Fibroblast of pulmonary artery (primary cell): ENCODE data around the gene THSD7B.

Source experiments
- DNase-seq: peaks from one replicate; pipeline ENCODE4 v3.0.0-alpha.2; 2010; ENCODE audit warnings: low read depth
- H3K4me3 ChIP-seq: replicated peaks from 2 replicates; pipeline ENCODE4 v1.5.1; 2011; ENCODE audit warnings: low read depth, mild to moderate bottlenecking, control low read depth, low read length, moderate library complexity
- TF ChIP-seq, protein P1 (sequence below): IDR thresholded peaks from 2 replicates; pipeline ENCODE4 v1.5.1; 2011; ENCODE audit warnings: mild to moderate bottlenecking, control low read depth, low read length, inconsistent platforms; ENCODE audit errors: missing control alignments

The THSD7B gene

DNA sequence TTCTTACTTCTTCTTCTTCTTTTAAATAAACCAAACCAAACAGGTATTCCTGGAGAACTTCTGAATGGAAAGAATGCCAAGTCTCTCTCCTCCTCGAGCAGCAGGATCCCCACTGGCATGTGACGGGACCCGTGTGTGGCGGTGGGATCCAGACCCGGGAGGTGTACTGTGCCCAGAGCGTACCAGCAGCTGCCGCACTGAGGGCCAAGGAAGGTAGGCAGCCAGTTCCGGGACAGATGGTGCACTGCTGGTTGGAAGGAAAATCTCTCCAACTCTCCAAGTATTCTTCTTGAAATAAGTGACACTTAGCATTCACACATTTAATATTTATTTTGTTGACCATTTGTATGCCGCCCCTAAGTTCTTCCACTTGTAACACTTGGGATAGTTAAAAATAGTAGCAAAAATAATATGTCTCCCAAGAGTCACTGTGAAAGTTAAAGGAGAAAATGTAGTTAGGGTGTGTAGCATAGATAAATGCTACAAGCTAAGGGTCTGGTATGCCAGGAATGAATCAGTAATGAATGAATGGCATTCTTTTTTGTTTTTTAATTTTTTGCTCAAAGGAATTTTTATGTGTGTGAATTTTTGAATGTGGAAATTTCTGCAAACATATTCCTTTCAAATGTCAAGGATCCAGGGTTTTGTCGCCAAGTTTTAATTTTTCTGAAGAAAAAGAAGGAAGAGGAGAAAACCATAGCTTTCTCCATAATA lies 349.9 kb downstream of the THSD7B start:
- DNase-seq: no peak
- TF ChIP-seq, protein P1, sequence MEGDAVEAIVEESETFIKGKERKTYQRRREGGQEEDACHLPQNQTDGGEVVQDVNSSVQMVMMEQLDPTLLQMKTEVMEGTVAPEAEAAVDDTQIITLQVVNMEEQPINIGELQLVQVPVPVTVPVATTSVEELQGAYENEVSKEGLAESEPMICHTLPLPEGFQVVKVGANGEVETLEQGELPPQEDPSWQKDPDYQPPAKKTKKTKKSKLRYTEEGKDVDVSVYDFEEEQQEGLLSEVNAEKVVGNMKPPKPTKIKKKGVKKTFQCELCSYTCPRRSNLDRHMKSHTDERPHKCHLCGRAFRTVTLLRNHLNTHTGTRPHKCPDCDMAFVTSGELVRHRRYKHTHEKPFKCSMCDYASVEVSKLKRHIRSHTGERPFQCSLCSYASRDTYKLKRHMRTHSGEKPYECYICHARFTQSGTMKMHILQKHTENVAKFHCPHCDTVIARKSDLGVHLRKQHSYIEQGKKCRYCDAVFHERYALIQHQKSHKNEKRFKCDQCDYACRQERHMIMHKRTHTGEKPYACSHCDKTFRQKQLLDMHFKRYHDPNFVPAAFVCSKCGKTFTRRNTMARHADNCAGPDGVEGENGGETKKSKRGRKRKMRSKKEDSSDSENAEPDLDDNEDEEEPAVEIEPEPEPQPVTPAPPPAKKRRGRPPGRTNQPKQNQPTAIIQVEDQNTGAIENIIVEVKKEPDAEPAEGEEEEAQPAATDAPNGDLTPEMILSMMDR: no peak
- no peak overlapping the region for H3K4me3 ChIP-seq

DNA sequence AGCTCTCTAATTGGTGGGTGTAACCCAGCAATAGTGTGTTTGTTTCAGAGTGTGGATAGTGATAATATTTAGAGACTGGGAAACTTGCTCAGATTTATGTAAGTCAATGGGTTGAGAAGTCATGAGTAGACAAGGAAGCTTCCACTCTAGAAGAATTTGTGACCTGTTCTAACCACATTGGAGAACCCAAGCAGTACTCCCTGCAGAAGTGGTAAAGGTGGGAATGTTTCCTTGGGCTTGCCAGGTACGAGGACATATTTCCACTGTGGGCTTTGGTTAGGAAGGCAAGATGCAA lies 350.4 kb downstream of the THSD7B start:
- H3K4me3 ChIP-seq: no peak overlapping the region
- TF ChIP-seq, protein P1: no peak
- DNase-seq: no peak

DNA sequence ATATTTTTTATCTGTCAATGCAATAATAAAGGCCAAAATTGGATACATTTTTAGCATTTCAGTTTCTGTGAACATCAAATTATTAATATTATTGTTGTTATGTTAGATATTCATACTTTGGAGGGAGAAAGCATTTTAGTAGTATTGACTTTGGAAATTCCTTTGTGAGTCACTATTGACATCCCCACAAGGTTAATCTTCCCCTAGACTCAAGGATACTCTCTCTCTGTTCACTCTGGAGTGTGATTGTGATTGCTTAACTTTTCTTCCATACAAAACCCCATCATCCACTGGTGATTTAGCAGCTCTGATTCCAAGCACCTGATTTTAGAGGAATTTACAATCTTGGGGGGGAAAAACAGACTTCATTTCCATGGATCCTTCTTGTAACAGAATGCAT lies 352.0 kb downstream of the THSD7B start:
- no peak overlapping the region for H3K4me3 ChIP-seq
- TF ChIP-seq, protein P1: no peak
- DNase-seq: no peak

DNA sequence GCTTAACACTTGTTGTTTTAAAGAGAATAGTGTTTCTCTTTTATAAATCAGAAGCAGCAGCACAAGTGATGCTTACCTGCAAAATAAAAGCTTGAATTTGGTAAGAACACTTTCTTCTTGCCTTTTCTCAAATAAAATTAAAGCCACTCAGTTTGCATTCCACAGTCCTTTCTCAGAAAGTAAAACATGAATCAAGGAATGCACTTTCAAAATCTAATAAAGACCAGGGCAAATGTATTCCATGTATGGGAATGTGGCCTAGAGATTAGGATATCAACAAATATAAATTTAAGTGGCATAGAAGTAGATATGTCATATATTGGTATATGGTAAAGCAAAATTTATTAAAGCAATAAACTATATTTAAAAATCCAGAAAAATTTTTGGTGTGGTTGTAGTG lies 352.8 kb downstream of the THSD7B start:
- H3K4me3 ChIP-seq: no peak overlapping the region
- no peak for DNase-seq
- TF ChIP-seq, protein P1: no peak

DNA sequence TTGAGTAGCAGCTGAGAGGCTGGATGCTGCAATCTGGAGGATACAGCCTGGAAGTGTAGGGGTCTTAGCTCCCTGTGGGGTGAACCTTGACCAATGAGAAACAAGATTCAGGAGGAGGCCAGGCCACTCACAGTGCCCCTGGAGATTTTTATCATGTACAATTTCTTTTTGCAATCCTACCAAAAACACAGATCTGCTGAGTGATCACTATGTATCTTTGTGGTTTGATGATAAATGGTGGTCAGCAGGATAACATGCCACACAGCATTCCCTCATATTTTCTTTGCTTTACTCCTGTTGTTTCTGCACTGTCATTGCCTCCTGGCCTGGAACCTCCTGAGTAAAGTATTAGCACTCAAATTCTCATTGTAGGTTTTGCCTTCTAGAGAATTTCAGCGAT lies 357.9 kb downstream of the THSD7B start:
- DNase-seq: peak; percentile 3
- TF ChIP-seq, protein P1: no peak
- no peak overlapping the region for H3K4me3 ChIP-seq

DNA sequence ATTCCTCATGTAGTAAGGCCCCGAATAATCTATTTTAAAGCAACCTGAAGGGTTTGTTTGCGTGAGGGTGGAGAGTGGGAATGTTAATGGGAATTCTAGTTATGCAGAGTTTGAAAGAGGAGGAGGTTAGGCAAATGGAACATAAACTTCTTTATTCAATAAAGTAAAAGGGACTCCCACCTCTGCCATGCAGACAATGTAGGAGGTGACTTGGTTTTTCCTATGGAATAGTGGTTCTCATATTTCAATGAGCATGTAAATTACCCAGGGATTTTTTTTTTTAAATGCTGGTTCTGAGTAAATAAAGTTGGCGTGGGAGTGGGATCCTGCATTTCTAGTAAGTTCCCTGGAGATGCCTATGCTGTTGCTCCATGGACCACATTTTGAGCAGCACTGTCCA lies 367.9 kb downstream of the THSD7B start:
- no peak for DNase-seq
- TF ChIP-seq, protein P1: no peak
- no peak overlapping the region for H3K4me3 ChIP-seq

DNA sequence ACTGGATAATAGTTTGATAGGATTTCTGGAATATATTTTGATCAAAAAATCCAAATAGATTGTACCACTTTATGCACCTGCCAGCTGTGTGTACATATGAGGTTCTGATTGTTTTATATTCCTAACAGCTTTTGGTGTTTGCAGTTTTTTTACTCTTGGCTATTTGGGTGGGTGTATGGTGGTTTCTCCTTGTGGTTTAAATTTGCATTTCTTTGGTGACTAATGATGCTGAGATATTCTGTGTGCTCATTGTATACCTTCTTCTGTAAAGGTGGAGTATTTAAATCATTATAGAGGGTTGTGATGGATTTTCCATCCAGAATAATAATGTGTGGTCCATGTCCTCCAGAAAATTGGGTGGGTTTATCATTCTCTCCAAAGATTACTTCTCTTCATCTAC lies 372.9 kb downstream of the THSD7B start:
- no peak for DNase-seq
- no peak overlapping the region for H3K4me3 ChIP-seq
- TF ChIP-seq, protein P1: no peak
